Measurements from ENCODE around the gene TRIM71. TPM values are rescaled to one million over a fixed set of nuclear protein-coding genes. Genes with fewer than 3 reads are reported as not detected.
"Not testable (repeated sequence)": the region's sequence is repeated elsewhere in the genome, so short reads cannot be mapped to it uniquely, and the experiment has no call there.

The TRIM71 gene
- total RNA-seq, 1 donor from 2014 or later = not detected

DNA sequence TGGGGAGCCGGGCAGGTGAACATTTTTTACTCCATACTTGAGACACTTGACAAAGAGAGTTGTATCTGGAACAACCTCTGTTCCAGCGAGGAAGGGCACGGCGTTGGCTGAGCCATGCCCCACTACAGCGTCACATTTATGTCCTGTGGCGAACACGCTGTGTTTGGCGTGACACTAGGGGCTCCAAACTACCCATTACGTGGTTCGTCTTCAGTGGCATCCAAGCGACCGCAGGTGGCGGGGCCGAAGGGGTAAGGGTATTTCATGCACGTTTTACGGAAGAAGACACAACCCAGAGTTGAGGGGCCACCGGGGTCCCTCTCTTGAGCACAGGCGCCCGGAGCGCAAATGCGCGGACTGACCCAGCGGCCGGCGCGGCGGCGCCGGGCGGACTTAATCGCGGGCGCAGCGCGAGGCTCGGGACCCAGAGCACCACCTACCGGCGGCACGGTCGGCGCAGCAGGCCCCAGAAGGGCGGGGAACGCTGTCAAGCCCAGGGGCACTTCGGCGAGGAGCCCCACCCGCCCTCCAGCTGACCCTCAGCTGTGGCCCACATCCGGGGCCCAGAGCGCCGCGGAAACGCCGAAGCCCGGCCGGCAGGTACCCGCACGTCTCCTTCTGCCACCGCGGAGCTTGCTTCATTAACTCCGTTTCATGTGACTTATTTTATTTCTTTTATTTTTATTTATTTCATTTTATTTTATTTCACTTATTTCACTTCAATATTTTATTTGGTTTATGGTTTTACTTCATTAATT lies 36.4 kb upstream of the TRIM71 start:
- ATAC-seq (ENCODE audit: low read depth) = peak; percentile 91
- CTCF ChIA-PET = interaction anchor here (0.7 to 1.0 kb wide), 3 partner anchors 47 to 272 kb away, joined by 3 read pairs; no protein-coding TSS in a partner anchor

GRCh38 chr3:32781969-32782270 lies 35.9 kb upstream of the TRIM71 start:
- POLR2A ChIA-PET = interaction anchor here (0.6 kb wide), 1 partner anchor 224 kb away, joined by 6 read pairs; no protein-coding TSS in a partner anchor
- intact Hi-C loops (cut with micrococcal nuclease) = loop anchor here (1.0 to 10.0 kb wide), 4 partner anchors 49 to 605 kb away; partner anchors contain the start of gene CRTAP

More for the DNA sequence above, 36.4 kb upstream of the TRIM71 start:
- peak; percentile 80 for TF ChIP-seq CTCF (IDR thresholded peaks at IDR 0.05)
- Mint-ChIP-seq H3K36me3 (ENCODE audit: low read depth) (peaks cover under 1% of the 10 kb centered on the region), H3K27me3 (no peaks in the 10 kb centered on the region), H3K9me3 (no peaks in the 10 kb centered on the region), H3K4me3 (peak overlapping the region; percentile 90), H3K4me1 (peaks cover 5% of the 10 kb centered on the region), H3K27ac (no peak overlapping the region)
- intact Hi-C loops (cut with micrococcal nuclease) = loop anchor here (1.0 to 10.0 kb wide), 4 partner anchors 49 to 604 kb away; partner anchors contain the start of gene CRTAP
- peak; percentile 71 for DNase-seq
- POLR2A ChIA-PET = no interaction called here

GRCh38 chr3:32782407-32782806 lies 35.4 kb upstream of the TRIM71 start:
- Mint-ChIP-seq H3K27me3 (no peaks in the 10 kb centered on the region), H3K36me3 (ENCODE audit: low read depth) (no peaks in the 10 kb centered on the region), H3K9me3 (no peaks in the 10 kb centered on the region), H3K4me1 (peaks cover 5% of the 10 kb centered on the region), H3K27ac (no peak overlapping the region), H3K4me3 (peak overlapping the region; percentile 52)
- no peak for TF ChIP-seq CTCF (IDR thresholded peaks at IDR 0.05)
- ChIA-PET CTCF (interaction anchor here (0.7 to 0.8 kb wide), 2 partner anchors 273 to 274 kb away, joined by 3 read pairs; no protein-coding TSS in a partner anchor), POLR2A (interaction anchor here (0.5 to 0.6 kb wide), 2 partner anchors 224 to 264 kb away, joined by 3 to 6 read pairs; no protein-coding TSS in a partner anchor)
- DNase-seq (no peak), ATAC-seq (ENCODE audit: low read depth) (no peak)
- intact Hi-C loops (cut with micrococcal nuclease) = loop anchor here (5.0 to 10.0 kb wide), 2 partner anchors 332 to 605 kb away; partner anchors contain the start of gene CRTAP

More at GRCh38 chr3:32781969-32782270, 35.9 kb upstream of the TRIM71 start:
- not testable (repeated sequence) for H3K4me1 Mint-ChIP-seq; ATAC-seq (ENCODE audit: low read depth); H3K9me3 Mint-ChIP-seq; H3K36me3 Mint-ChIP-seq (ENCODE audit: low read depth); DNase-seq; H3K27ac Mint-ChIP-seq; H3K27me3 Mint-ChIP-seq
- CTCF ChIA-PET = interaction anchor here (0.8 kb wide), 1 partner anchor 272 kb away, joined by 3 read pairs; no protein-coding TSS in a partner anchor
- peak overlapping the region; percentile 52 for H3K4me3 Mint-ChIP-seq

- H3K4me1 Mint-ChIP-seq = no peaks in the 10 kb centered on the region
- H3K27ac Mint-ChIP-seq = no peak overlapping the region
- H3K27me3 Mint-ChIP-seq = peaks cover 3% of the 10 kb centered on the region
- H3K4me3 Mint-ChIP-seq = no peak overlapping the region
- CTCF ChIA-PET = no interaction called here
- no peaks in the 10 kb centered on the region for H3K9me3 Mint-ChIP-seq
- DNase-seq = no peak
- ATAC-seq (ENCODE audit: low read depth) = no peak
- intact Hi-C loops (cut with micrococcal nuclease) = no loop called here
- no peak for TF ChIP-seq CTCF (IDR thresholded peaks at IDR 0.05)
- H3K36me3 Mint-ChIP-seq (ENCODE audit: low read depth) = no peaks in the 10 kb centered on the region
- POLR2A ChIA-PET = no interaction called here
Measured at GRCh38 chr3:32791833-32792232, 26.0 kb upstream of the TRIM71 start.

DNA sequence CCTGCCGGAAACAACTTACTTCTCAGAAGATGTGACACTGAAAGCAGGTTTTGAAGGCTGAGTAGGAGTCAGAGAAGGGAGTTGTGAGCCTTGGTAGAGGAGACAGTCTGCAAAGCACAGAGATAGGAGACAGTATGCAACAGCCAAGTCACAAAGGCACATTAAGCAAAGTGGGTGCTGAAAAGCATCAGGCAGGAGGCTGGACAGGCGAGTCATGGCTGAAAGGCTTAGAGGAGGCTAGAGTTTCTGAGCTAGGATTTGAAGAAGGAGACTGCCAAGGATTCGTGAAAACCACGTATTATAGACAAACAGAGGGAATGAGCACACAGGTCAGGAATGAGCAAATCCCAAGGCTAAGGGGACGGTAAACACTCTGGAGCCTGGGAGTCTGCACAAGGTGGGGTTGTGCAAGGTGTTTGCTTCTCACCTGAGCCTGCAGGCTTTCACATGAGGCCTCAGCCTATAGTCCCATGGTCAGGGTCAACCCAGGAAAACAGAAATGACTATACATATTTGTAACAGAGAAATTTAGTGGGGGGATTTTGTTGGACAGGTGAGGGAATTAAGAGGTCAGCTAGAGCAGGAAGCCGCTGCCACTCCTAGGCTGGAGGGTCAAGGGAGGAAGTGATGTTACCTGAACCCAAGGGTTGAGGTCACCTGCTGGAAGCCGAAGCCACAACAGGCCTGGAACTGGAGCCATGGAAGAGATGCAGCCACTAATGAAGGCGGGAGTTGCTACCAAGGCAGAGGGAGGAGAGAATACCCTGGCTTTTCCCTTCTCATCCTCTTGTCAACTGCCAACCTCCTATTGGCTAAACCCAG lies 23.1 kb upstream of the TRIM71 start:
- DNase-seq (no peak), ATAC-seq (ENCODE audit: low read depth) (no peak)
- no peak overlapping the region for H3K4me3 Mint-ChIP-seq
- TF ChIP-seq CTCF (IDR thresholded peaks at IDR 0.05) = no peak
- CTCF ChIA-PET = no interaction called here
- H3K27me3 Mint-ChIP-seq = peaks cover 3% of the 10 kb centered on the region
- H3K4me1 Mint-ChIP-seq = no peaks in the 10 kb centered on the region
- intact Hi-C loops (cut with micrococcal nuclease) = no loop called here
- H3K36me3 Mint-ChIP-seq (ENCODE audit: low read depth) = no peaks in the 10 kb centered on the region
- no peak overlapping the region for H3K27ac Mint-ChIP-seq
- POLR2A ChIA-PET = no interaction called here
- no peaks in the 10 kb centered on the region for H3K9me3 Mint-ChIP-seq

GRCh38 chr3:32796384-32796950 lies 21.3 kb upstream of the TRIM71 start:
- ATAC-seq (ENCODE audit: low read depth); H3K9me3 Mint-ChIP-seq; H3K4me1 Mint-ChIP-seq; DNase-seq; H3K36me3 Mint-ChIP-seq (ENCODE audit: low read depth); POLR2A ChIA-PET; H3K27ac Mint-ChIP-seq; H3K4me3 Mint-ChIP-seq; intact Hi-C loops (cut with micrococcal nuclease); H3K27me3 Mint-ChIP-seq; CTCF ChIA-PET: not testable (repeated sequence)
